HEK293 (cell line): Measurements from ENCODE around the gene INHBB.

Experiments
- CTCF ChIA-PET: fragments of 350-600 bp; formaldehyde crosslinking; extraction: SDS; loops from one replicate; lab custom pipeline; 2021; ENCODE audit warnings: antibody characterized with exemption; lab: Yijun Ruan, JAX
- POLR2A ChIA-PET: fragments of 300-600 bp; formaldehyde crosslinking; extraction: SDS; loops from one replicate; lab custom pipeline; 2020; ENCODE audit warnings: antibody characterized with exemption, inconsistent platforms; lab: Yijun Ruan, JAX
- H3K27ac ChIP-seq: fragments of 200-500 bp; sonication (Bioruptor generic); 2 replicates; pipeline ENCODE4 v1.5.1; 2014; ENCODE audit warnings: low read depth, low read length, control low read depth, inconsistent platforms; ENCODE audit errors: extremely low read depth
- H3K36me3 ChIP-seq, 2 experiments: fragments of 200-500 bp in 1 of 2; sonication (Bioruptor generic) in 1 of 2; 1 replicate in 1 of 2; 2 replicates in 1 of 2; pipeline ENCODE4 v1.5.1; 2014 to 2017; ENCODE audit warnings: inconsistent platforms in 2 of 2, low read length in 2 of 2; ENCODE audit not compliant: control insufficient read depth in 2 of 2, insufficient read depth in 1 of 2
- H3K4me1 ChIP-seq: fragments of 200-500 bp; sonication (Bioruptor generic); 2 replicates; pipeline ENCODE4 v1.5.1; 2014; ENCODE audit warnings: mild to moderate bottlenecking, low read length, inconsistent platforms; ENCODE audit not compliant: control insufficient read depth, insufficient read depth
- H3K4me3 ChIP-seq: 2 replicates; pipeline ENCODE4 v1.5.1; 2011; ENCODE audit warnings: low read depth, mild to moderate bottlenecking, control low read depth, low read length, moderate library complexity
- H3K9me3 ChIP-seq: fragments of 200-500 bp; sonication (Bioruptor generic); 2 replicates; pipeline ENCODE4 v1.5.1; 2014; ENCODE audit warnings: low read depth, low read length, inconsistent platforms; ENCODE audit not compliant: control insufficient read depth, insufficient read depth
- GLIS2 ChIP-seq: fragments of 450-650 bp; formaldehyde crosslinking; IDR thresholded peaks from 2 replicates; pipeline ENCODE4 v1.5.1; 2016; ENCODE audit warnings: missing biosample characterization, missing genetic modification characterization
- KLF16 ChIP-seq: fragments of 450-650 bp; formaldehyde crosslinking; IDR thresholded peaks from 2 replicates; pipeline ENCODE4 v1.5.1; 2017; ENCODE audit warnings: missing biosample characterization, missing genetic modification characterization
- KLF7 ChIP-seq: fragments of 450-650 bp; formaldehyde crosslinking; IDR thresholded peaks from 2 replicates; pipeline ENCODE4 v1.5.1; 2016; ENCODE audit warnings: missing biosample characterization, missing genetic modification characterization, borderline replicate concordance
- SP7 ChIP-seq: fragments of 450-650 bp; formaldehyde crosslinking; IDR thresholded peaks from 2 replicates; pipeline ENCODE4 v1.5.1; 2016; ENCODE audit warnings: missing biosample characterization, missing genetic modification characterization
- TRIM28 ChIP-seq: IDR thresholded peaks from 2 replicates; pipeline ENCODE4 v1.6.1; 2011; ENCODE audit warnings: low read length, control low read depth, borderline replicate concordance
- ZBTB48 ChIP-seq: fragments of 450-650 bp; formaldehyde crosslinking; IDR thresholded peaks from 2 replicates; pipeline ENCODE4 v1.5.1; 2016; ENCODE audit warnings: missing biosample characterization, missing genetic modification characterization
- ZNF10 ChIP-seq: fragments of 450-650 bp; formaldehyde crosslinking; IDR thresholded peaks from 2 replicates; pipeline ENCODE4 v1.5.1; 2017; ENCODE audit warnings: missing biosample characterization, missing genetic modification characterization
- ZNF169 ChIP-seq: fragments of 450-650 bp; formaldehyde crosslinking; IDR thresholded peaks from 2 replicates; pipeline ENCODE4 v1.5.1; 2016; ENCODE audit warnings: missing biosample characterization, missing genetic modification characterization
- ZNF221 ChIP-seq: fragments of 450-650 bp; formaldehyde crosslinking; IDR thresholded peaks from 2 replicates; pipeline ENCODE4 v1.5.1; 2017; ENCODE audit warnings: missing biosample characterization, missing genetic modification characterization, borderline replicate concordance
- ZNF248 ChIP-seq: fragments of 450-650 bp; formaldehyde crosslinking; IDR thresholded peaks from 2 replicates; pipeline ENCODE4 v1.5.1; 2017; ENCODE audit warnings: missing biosample characterization, missing genetic modification characterization
- ZNF266 ChIP-seq: fragments of 450-650 bp; formaldehyde crosslinking; IDR thresholded peaks from 2 replicates; pipeline ENCODE4 v1.5.1; 2016; ENCODE audit warnings: missing biosample characterization, missing genetic modification characterization, low read depth
- ZNF416 ChIP-seq: fragments of 450-650 bp; formaldehyde crosslinking; IDR thresholded peaks from 2 replicates; pipeline ENCODE4 v1.5.1; 2016; ENCODE audit warnings: missing biosample characterization, missing genetic modification characterization
- ZNF521 ChIP-seq: fragments of 450-650 bp; formaldehyde crosslinking; IDR thresholded peaks from 2 replicates; pipeline ENCODE4 v1.5.1; 2017; ENCODE audit warnings: missing biosample characterization, mild to moderate bottlenecking, missing genetic modification characterization
- ZNF529 ChIP-seq: fragments of 450-650 bp; formaldehyde crosslinking; IDR thresholded peaks from 2 replicates; pipeline ENCODE4 v1.5.1; 2017; ENCODE audit warnings: missing genetic modification characterization, missing biosample characterization; ENCODE audit not compliant: insufficient replicate concordance
- ZNF530 ChIP-seq: fragments of 450-650 bp; formaldehyde crosslinking; IDR thresholded peaks from 2 replicates; pipeline ENCODE4 v1.5.1; 2016; ENCODE audit warnings: low read depth, missing biosample characterization, missing genetic modification characterization
- ZNF548 ChIP-seq: fragments of 450-650 bp; formaldehyde crosslinking; IDR thresholded peaks from 2 replicates; pipeline ENCODE4 v1.5.1; 2016; ENCODE audit warnings: missing biosample characterization, missing genetic modification characterization
- ZNF664 ChIP-seq: fragments of 450-650 bp; formaldehyde crosslinking; IDR thresholded peaks from 2 replicates; pipeline ENCODE4 v1.5.1; 2016; ENCODE audit warnings: missing biosample characterization, missing genetic modification characterization
- ZNF76 ChIP-seq: fragments of 450-650 bp; formaldehyde crosslinking; IDR thresholded peaks from 2 replicates; pipeline ENCODE4; 2016; ENCODE audit warnings: low read depth, missing biosample characterization, missing genetic modification characterization, borderline replicate concordance
- ZNF776 ChIP-seq: fragments of 450-650 bp; formaldehyde crosslinking; IDR thresholded peaks from 2 replicates; pipeline ENCODE4 v1.5.0; 2017; ENCODE audit warnings: missing biosample characterization, missing genetic modification characterization, borderline replicate concordance
- ZNF777 ChIP-seq: fragments of 450-650 bp; formaldehyde crosslinking; IDR thresholded peaks from 2 replicates; pipeline ENCODE4 v1.5.1; 2017; ENCODE audit warnings: missing biosample characterization, missing genetic modification characterization, borderline replicate concordance
- TF ChIP-seq, protein P1 (sequence below): fragments of 450-650 bp; formaldehyde crosslinking; IDR thresholded peaks from 2 replicates; pipeline ENCODE4 v1.5.1; 2016; ENCODE audit warnings: missing biosample characterization, missing genetic modification characterization
- TF ChIP-seq, protein P2 (sequence below): fragments of 450-650 bp; formaldehyde crosslinking; IDR thresholded peaks from 2 replicates; pipeline ENCODE4 v1.5.1; 2017; ENCODE audit warnings: missing biosample characterization, missing genetic modification characterization
- TF ChIP-seq, protein P3 (sequence below): fragments of 450-650 bp; formaldehyde crosslinking; IDR thresholded peaks from 2 replicates; pipeline ENCODE4 v1.5.1; 2016; ENCODE audit warnings: missing biosample characterization, missing genetic modification characterization, borderline replicate concordance
- TF ChIP-seq, protein P4 (sequence below): fragments of 450-650 bp; formaldehyde crosslinking; IDR thresholded peaks from 2 replicates; pipeline ENCODE4 v1.5.1; 2016; ENCODE audit warnings: missing biosample characterization, missing genetic modification characterization
- TF ChIP-seq, protein P5 (sequence below): fragments of 450-650 bp; formaldehyde crosslinking; IDR thresholded peaks from 2 replicates; pipeline ENCODE4 v1.5.1; 2017; ENCODE audit warnings: missing biosample characterization, missing genetic modification characterization

INHBB gene

DNA sequence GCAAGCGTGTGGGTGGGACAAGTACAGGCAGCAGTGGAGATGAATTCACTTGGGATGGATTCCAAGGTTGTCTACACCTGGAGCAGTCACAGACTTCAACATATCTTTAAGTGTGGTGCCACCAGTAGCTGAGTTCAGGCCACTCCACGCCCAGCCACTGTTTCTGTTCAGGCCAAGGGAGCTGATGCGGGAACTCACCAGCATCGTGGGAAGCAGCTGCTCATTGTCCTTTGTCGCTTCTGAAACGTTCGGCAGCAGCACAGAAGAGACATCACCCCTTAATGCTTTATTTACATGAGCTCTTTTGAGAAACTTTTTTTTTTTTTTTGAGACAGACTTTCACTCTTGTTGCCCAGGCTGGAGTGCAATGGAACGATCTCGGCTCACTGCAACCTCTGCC is 19.9 kb upstream of the INHBB start:
- POLR2A ChIA-PET = no interaction called here
- CTCF ChIA-PET = interaction anchor here (0.6 to 0.8 kb wide), 5 partner anchors 10 to 502 kb away, joined by 3 to 5 read pairs (median 3); no protein-coding TSS in a partner anchor
- TF ChIP-seq, protein P1, sequence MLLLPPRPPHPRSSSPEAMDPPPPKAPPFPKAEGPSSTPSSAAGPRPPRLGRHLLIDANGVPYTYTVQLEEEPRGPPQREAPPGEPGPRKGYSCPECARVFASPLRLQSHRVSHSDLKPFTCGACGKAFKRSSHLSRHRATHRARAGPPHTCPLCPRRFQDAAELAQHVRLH (tag by site-specific recombination) = no peak
- no peak for TF ChIP-seq GLIS2 (tag by site-specific recombination)
- TF ChIP-seq, protein P2, sequence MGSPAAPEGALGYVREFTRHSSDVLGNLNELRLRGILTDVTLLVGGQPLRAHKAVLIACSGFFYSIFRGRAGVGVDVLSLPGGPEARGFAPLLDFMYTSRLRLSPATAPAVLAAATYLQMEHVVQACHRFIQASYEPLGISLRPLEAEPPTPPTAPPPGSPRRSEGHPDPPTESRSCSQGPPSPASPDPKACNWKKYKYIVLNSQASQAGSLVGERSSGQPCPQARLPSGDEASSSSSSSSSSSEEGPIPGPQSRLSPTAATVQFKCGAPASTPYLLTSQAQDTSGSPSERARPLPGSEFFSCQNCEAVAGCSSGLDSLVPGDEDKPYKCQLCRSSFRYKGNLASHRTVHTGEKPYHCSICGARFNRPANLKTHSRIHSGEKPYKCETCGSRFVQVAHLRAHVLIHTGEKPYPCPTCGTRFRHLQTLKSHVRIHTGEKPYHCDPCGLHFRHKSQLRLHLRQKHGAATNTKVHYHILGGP (tag by site-specific recombination) = no peak
- TF ChIP-seq ZNF248 = no peak
- TF ChIP-seq, protein P3, sequence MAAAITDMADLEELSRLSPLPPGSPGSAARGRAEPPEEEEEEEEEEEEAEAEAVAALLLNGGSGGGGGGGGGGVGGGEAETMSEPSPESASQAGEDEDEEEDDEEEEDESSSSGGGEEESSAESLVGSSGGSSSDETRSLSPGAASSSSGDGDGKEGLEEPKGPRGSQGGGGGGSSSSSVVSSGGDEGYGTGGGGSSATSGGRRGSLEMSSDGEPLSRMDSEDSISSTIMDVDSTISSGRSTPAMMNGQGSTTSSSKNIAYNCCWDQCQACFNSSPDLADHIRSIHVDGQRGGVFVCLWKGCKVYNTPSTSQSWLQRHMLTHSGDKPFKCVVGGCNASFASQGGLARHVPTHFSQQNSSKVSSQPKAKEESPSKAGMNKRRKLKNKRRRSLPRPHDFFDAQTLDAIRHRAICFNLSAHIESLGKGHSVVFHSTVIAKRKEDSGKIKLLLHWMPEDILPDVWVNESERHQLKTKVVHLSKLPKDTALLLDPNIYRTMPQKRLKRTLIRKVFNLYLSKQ (tag by site-specific recombination) = no peak
- TF ChIP-seq ZNF10 = no peak
- no peak for TF ChIP-seq ZNF266 (tag by site-specific recombination)
- no peak for TF ChIP-seq ZNF76 (tag by site-specific recombination)
- TF ChIP-seq, all 188 proteins: peak for 0

DNA sequence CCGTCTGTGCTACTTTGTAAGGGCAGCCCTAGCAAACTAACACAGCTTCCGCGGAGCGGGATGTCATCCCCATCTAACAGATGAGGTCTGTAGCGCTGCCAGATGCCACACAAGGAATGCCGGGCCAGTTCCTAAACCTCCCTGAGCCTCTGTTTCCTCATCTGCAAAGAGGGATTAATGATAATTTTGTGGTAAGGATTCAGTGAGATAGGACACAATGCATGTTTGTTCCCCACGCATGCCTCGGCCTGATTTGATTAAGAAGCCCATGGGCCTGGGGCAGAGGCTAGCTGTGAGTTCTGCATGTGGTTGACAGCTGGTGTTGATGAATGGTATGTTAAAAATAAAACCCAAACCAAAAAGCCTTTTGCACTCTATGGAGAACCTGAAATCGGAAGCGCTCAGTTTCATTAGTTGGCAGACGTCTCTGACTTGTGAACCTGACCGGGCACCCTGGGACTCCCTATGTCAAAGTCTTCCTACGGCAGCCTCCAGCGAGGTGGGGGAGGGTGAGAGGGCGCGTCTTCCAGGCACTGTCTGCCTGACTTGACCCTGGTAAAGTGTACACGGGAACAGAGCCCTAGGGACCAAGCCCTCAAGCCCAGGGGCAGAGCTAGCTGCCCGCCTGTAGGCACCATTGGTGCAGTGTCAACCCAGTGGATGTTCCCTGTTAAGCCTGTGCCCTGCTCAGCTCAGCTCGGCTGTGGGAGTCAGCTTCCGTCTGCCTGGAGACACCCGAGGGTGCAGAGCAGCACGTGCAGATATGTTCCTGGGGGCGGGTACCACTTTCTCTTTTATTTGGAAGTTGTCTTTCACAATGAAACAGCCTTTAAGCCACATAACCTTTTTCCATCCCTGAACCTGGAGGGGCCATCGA is 14.8 kb upstream of the INHBB start:
- ChIA-PET POLR2A (no interaction called here), CTCF (interaction anchor here (1.2 kb wide), 1 partner anchor 12 kb away, joined by 8 read pairs; no protein-coding TSS in a partner anchor)
- no peak overlapping the region for H3K27ac ChIP-seq
- TF ChIP-seq ZNF169 (tag by site-specific recombination) (no peak), ZBTB48 (tag by site-specific recombination) (no peak), ZNF776 (tag by site-specific recombination) (no peak)
- H3K36me3 ChIP-seq = no peaks in the 10 kb centered on the region
- no peaks in the 10 kb centered on the region for H3K4me1 ChIP-seq
- H3K9me3 ChIP-seq = no peaks in the 10 kb centered on the region
- H3K4me3 ChIP-seq = no peak overlapping the region

More for the DNA sequence above, 19.9 kb upstream of the INHBB start:
- Histone ChIP-seq H3K4me1 (no peaks in the 10 kb centered on the region), H3K36me3 (no peaks in the 10 kb centered on the region), H3K27ac (no peak overlapping the region), H3K9me3 (no peaks in the 10 kb centered on the region), H3K4me3 (no peak overlapping the region)

DNA sequence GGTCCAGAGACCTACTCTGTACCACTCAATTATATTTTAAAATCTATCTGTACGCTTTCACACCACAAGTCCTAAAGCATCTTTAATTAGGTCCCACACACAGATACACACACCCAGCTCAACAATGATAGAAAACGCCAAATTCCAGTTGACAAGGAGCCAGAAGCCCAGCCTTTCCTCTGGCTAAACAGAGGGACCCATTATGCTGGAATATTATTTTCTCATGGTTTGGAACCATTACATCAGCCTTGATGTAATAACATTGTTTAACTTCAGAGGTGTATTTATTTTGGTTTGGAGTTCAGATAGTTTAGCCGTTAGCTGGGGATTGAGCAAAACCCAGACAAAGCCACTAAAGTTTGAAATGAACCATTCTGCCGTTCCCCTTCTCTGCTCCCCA is 14.0 kb upstream of the INHBB start:
- H3K36me3 ChIP-seq = no peaks in the 10 kb centered on the region
- H3K27ac ChIP-seq = no peak overlapping the region
- CTCF ChIA-PET = interaction anchor here (1.1 to 1.2 kb wide), 2 partner anchors 11 to 345 kb away, joined by 3 to 8 read pairs; no protein-coding TSS in a partner anchor
- no peaks in the 10 kb centered on the region for H3K9me3 ChIP-seq
- H3K4me3 ChIP-seq = no peak overlapping the region
- no peaks in the 10 kb centered on the region for H3K4me1 ChIP-seq
- POLR2A ChIA-PET = no interaction called here
- TF ChIP-seq KLF16 (tag by site-specific recombination) (no peak), ZNF664 (tag by site-specific recombination) (no peak), KLF7 (no peak), TRIM28 (no peak), ZNF777 (no peak), ZNF530 (no peak), ZNF529 (tag by site-specific recombination) (no peak), ZNF521 (tag by site-specific recombination) (no peak), ZNF416 (no peak), ZNF548 (tag by site-specific recombination) (no peak), SP7 (tag by site-specific recombination) (no peak), ZNF221 (tag by site-specific recombination) (no peak)
- TF ChIP-seq, protein P4, sequence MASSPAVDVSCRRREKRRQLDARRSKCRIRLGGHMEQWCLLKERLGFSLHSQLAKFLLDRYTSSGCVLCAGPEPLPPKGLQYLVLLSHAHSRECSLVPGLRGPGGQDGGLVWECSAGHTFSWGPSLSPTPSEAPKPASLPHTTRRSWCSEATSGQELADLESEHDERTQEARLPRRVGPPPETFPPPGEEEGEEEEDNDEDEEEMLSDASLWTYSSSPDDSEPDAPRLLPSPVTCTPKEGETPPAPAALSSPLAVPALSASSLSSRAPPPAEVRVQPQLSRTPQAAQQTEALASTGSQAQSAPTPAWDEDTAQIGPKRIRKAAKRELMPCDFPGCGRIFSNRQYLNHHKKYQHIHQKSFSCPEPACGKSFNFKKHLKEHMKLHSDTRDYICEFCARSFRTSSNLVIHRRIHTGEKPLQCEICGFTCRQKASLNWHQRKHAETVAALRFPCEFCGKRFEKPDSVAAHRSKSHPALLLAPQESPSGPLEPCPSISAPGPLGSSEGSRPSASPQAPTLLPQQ (tag by site-specific recombination) = no peak
- TF ChIP-seq, protein P5, sequence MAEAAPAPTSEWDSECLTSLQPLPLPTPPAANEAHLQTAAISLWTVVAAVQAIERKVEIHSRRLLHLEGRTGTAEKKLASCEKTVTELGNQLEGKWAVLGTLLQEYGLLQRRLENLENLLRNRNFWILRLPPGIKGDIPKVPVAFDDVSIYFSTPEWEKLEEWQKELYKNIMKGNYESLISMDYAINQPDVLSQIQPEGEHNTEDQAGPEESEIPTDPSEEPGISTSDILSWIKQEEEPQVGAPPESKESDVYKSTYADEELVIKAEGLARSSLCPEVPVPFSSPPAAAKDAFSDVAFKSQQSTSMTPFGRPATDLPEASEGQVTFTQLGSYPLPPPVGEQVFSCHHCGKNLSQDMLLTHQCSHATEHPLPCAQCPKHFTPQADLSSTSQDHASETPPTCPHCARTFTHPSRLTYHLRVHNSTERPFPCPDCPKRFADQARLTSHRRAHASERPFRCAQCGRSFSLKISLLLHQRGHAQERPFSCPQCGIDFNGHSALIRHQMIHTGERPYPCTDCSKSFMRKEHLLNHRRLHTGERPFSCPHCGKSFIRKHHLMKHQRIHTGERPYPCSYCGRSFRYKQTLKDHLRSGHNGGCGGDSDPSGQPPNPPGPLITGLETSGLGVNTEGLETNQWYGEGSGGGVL = no peak
